ENCODE data around the gene GUCA2A.

Gene GUCA2A

GRCh38 chr1:42128499-42128898 is 36.0 kb downstream of the GUCA2A start:
- no peaks in the 10 kb centered on the region for H3K27me3 ChIP-seq (ENCODE audit: insufficient read depth, low read length)
- H3K36me3 ChIP-seq (ENCODE audit: insufficient read depth, low read length) = no peaks in the 10 kb centered on the region
- no peak overlapping the region for H2AFZ ChIP-seq (ENCODE audit: low read depth, low read length)
- H3K4me1 ChIP-seq (ENCODE audit: insufficient read depth, low read length) = peaks cover 4% of the 10 kb centered on the region
- H3K9me3 ChIP-seq (ENCODE audit: low read length) = no peaks in the 10 kb centered on the region
- no peak overlapping the region for H3K4me3 ChIP-seq (ENCODE audit: low read length)

GRCh38 chr1:42127767-42128166 is 36.8 kb downstream of the GUCA2A start:
- Histone ChIP-seq H3K4me3 (ENCODE audit: low read length) (no peak overlapping the region), H3K4me1 (ENCODE audit: insufficient read depth, low read length) (peaks cover 4% of the 10 kb centered on the region), H3K27me3 (ENCODE audit: insufficient read depth, low read length) (no peaks in the 10 kb centered on the region), H3K36me3 (ENCODE audit: insufficient read depth, low read length) (no peaks in the 10 kb centered on the region), H3K9me3 (ENCODE audit: low read length) (no peaks in the 10 kb centered on the region), H2AFZ (ENCODE audit: low read depth, low read length) (no peak overlapping the region)

GRCh38 chr1:42125552-42125951 is 39.0 kb downstream of the GUCA2A start:
- no peak overlapping the region for H2AFZ ChIP-seq (ENCODE audit: low read depth, low read length)

GRCh38 chr1:42122408-42122807 is 42.1 kb downstream of the GUCA2A start:
- H3K36me3 ChIP-seq (ENCODE audit: insufficient read depth, low read length) = no peaks in the 10 kb centered on the region
- no peak overlapping the region for H3K4me3 ChIP-seq (ENCODE audit: low read length)
- no peaks in the 10 kb centered on the region for H3K27me3 ChIP-seq (ENCODE audit: insufficient read depth, low read length)
- H2AFZ ChIP-seq (ENCODE audit: low read depth, low read length) = no peak overlapping the region
- H3K4me1 ChIP-seq (ENCODE audit: insufficient read depth, low read length) = peaks cover 5% of the 10 kb centered on the region
- H3K9me3 ChIP-seq (ENCODE audit: low read length) = no peaks in the 10 kb centered on the region

More at GRCh38 chr1:42125552-42125951, 39.0 kb downstream of the GUCA2A start:
- Histone ChIP-seq H3K4me1 (ENCODE audit: insufficient read depth, low read length) (peaks cover 4% of the 10 kb centered on the region), H3K27me3 (ENCODE audit: insufficient read depth, low read length) (no peaks in the 10 kb centered on the region), H3K9me3 (ENCODE audit: low read length) (no peaks in the 10 kb centered on the region), H3K4me3 (ENCODE audit: low read length) (no peak overlapping the region), H3K36me3 (ENCODE audit: insufficient read depth, low read length) (no peaks in the 10 kb centered on the region)

- Histone ChIP-seq H3K4me3 (ENCODE audit: low read length) (no peak overlapping the region), H3K36me3 (ENCODE audit: insufficient read depth, low read length) (no peaks in the 10 kb centered on the region), H3K27me3 (ENCODE audit: insufficient read depth, low read length) (peaks cover 2% of the 10 kb centered on the region), H3K9me3 (ENCODE audit: low read length) (no peaks in the 10 kb centered on the region), H2AFZ (ENCODE audit: low read depth, low read length) (no peak overlapping the region), H3K4me1 (ENCODE audit: insufficient read depth, low read length) (peaks cover 5% of the 10 kb centered on the region)
Observed at GRCh38 chr1:42118125-42118524, 46.4 kb downstream of the GUCA2A start.

- Histone ChIP-seq H3K36me3 (ENCODE audit: insufficient read depth, low read length) (no peaks in the 10 kb centered on the region), H3K4me3 (ENCODE audit: low read length) (no peak overlapping the region), H2AFZ (ENCODE audit: low read depth, low read length) (no peak overlapping the region), H3K4me1 (ENCODE audit: insufficient read depth, low read length) (peaks cover 5% of the 10 kb centered on the region), H3K27me3 (ENCODE audit: insufficient read depth, low read length) (peaks cover 2% of the 10 kb centered on the region), H3K9me3 (ENCODE audit: low read length) (no peaks in the 10 kb centered on the region)
Observed at GRCh38 chr1:42117214-42117613, 47.3 kb downstream of the GUCA2A start.

GRCh38 chr1:42114229-42114628 is 50.3 kb downstream of the GUCA2A start:
- peaks cover 2% of the 10 kb centered on the region for H3K27me3 ChIP-seq (ENCODE audit: insufficient read depth, low read length)
- H3K4me3 ChIP-seq (ENCODE audit: low read length) = no peak overlapping the region
- H3K9me3 ChIP-seq (ENCODE audit: low read length) = no peaks in the 10 kb centered on the region
- no peaks in the 10 kb centered on the region for H3K36me3 ChIP-seq (ENCODE audit: insufficient read depth, low read length)
- H3K4me1 ChIP-seq (ENCODE audit: insufficient read depth, low read length) = peaks cover 5% of the 10 kb centered on the region
- H2AFZ ChIP-seq (ENCODE audit: low read depth, low read length) = no peak overlapping the region

Measured in neuron (in vitro differentiated cells).